GM23248 (cell line): ENCODE measurements around the gene CACNA2D1.

Experiments used
- EZH2 ChIP-seq: fragments of 200-600 bp; sonication (generic); IDR thresholded peaks from 2 replicates; pipeline ENCODE4 v1.6.1; 2018; ENCODE audit warnings: antibody characterized with exemption, mild to moderate bottlenecking; ENCODE audit not compliant: insufficient read depth, poor library complexity, severe bottlenecking
- EZH2phosphoT487 ChIP-seq: fragments of 200-600 bp; sonication (generic); IDR thresholded peaks from 2 replicates; pipeline ENCODE4 v1.6.1; 2018; ENCODE audit warnings: antibody characterized with exemption, moderate library complexity, mild to moderate bottlenecking, low read depth; ENCODE audit not compliant: insufficient read depth

- TF ChIP-seq EZH2phosphoT487: no peak
- no peak for TF ChIP-seq EZH2
Observed at GRCh38 chr7:82018226-82018625, 425.4 kb downstream of the CACNA2D1 start.
